Urinary bladder (tissue), 4 donors: Measurements from ENCODE around the gene GPX3. TPM values are rescaled to one million over a fixed set of nuclear protein-coding genes. Genes with fewer than 3 reads are reported as not detected.

Source experiments
- DNase-seq: peaks from one replicate; pipeline ENCODE4 v3.0.0-alpha.2; 2015; ENCODE audit errors: extremely low spot score
- H3K27ac ChIP-seq: one replicate; pipeline ENCODE4 v1.5.1; 2013; ENCODE audit warnings: low read depth, mild to moderate bottlenecking, moderate library complexity
- H3K36me3 ChIP-seq: one replicate; pipeline ENCODE4 v1.6.1; 2013; ENCODE audit warnings: mild to moderate bottlenecking, moderate library complexity; ENCODE audit not compliant: insufficient read depth
- H3K4me1 ChIP-seq: one replicate; pipeline ENCODE4 v1.6.1; 2013; ENCODE audit warnings: mild to moderate bottlenecking, moderate library complexity; ENCODE audit not compliant: insufficient read depth
- H3K4me3 ChIP-seq: one replicate; pipeline ENCODE4 v1.5.1; 2013; ENCODE audit warnings: low read depth, low read length
- WGBS: extraction: QIAGEN DNeasy Blood & Tissue Kit; methylation state at CpG from one replicate; pipeline ENCODE4 v1.1.7; 2013; 5-methylcytosine and 5-hydroxymethylcytosine counted together
- polyA plus RNA-seq: library from polyadenylated mRNA; stranded (reverse); fragments of 200-250 nt; gene quantifications from one replicate; pipeline ENCODE4 v1.2.3, GENCODE V29; 2013
- total RNA-seq: library from RNA; depleted of rRNA; stranded (reverse); fragments of >200 nt; gene quantifications from one replicate; pipeline ENCODE4 v1.2.3, GENCODE V29; 2014
- donor health status: healthy with polysubstance abuse.
- donor health status: healthy.

Gene GPX3
- total and polyA plus RNA-seq, 2 donors = 8.6 to 1,418 TPM

GRCh38 chr5:151063142-151063989 is 43.0 kb downstream of the GPX3 start:
- no peak overlapping the region for H3K4me3 ChIP-seq
- H3K27ac ChIP-seq = peak overlapping the region; percentile 57
- WGBS = 45% methylated on average over 17 of the region's 17 CpGs
- peaks cover 4% of the 10 kb centered on the region for H3K36me3 ChIP-seq
- DNase-seq = no peak
- no peaks in the 10 kb centered on the region for H3K4me1 ChIP-seq

- Histone ChIP-seq H3K4me3 (no peak overlapping the region), H3K4me1 (no peaks in the 10 kb centered on the region), H3K36me3 (peaks cover 3% of the 10 kb centered on the region), H3K27ac (no peak overlapping the region)
- 96% methylated on average over 12 of the region's 12 CpGs for WGBS
- no peak for DNase-seq
Observed at GRCh38 chr5:151064916-151065499, 44.6 kb downstream of the GPX3 start.

GRCh38 chr5:151065609-151066008 is 45.2 kb downstream of the GPX3 start:
- no peak for DNase-seq
- no peaks in the 10 kb centered on the region for H3K4me1 ChIP-seq
- H3K36me3 ChIP-seq = peaks cover 3% of the 10 kb centered on the region
- WGBS = 91% methylated on average over 1 of the region's 1 CpG
- no peak overlapping the region for H3K4me3 ChIP-seq
- no peak overlapping the region for H3K27ac ChIP-seq

- WGBS = 85% methylated on average over 6 of the region's 6 CpGs
- no peak overlapping the region for H3K27ac ChIP-seq
- no peak overlapping the region for H3K4me3 ChIP-seq
- peaks cover 2% of the 10 kb centered on the region for H3K36me3 ChIP-seq
- no peaks in the 10 kb centered on the region for H3K4me1 ChIP-seq
- no peak for DNase-seq
Observed at GRCh38 chr5:151066920-151067319, 46.5 kb downstream of the GPX3 start.

- no peak for DNase-seq
- Histone ChIP-seq H3K27ac (no peak overlapping the region), H3K4me3 (no peak overlapping the region), H3K36me3 (no peaks in the 10 kb centered on the region), H3K4me1 (no peaks in the 10 kb centered on the region)
- WGBS = 86% methylated on average over 14 of the region's 14 CpGs
Observed at GRCh38 chr5:151067632-151068432, 47.4 kb downstream of the GPX3 start.

GRCh38 chr5:151068433-151069197 is 48.2 kb downstream of the GPX3 start:
- no peaks in the 10 kb centered on the region for H3K36me3 ChIP-seq
- 50% methylated on average over 12 of the region's 12 CpGs for WGBS
- no peak overlapping the region for H3K4me3 ChIP-seq
- no peaks in the 10 kb centered on the region for H3K4me1 ChIP-seq
- no peak overlapping the region for H3K27ac ChIP-seq
- DNase-seq = no peak

GRCh38 chr5:151070449-151070848 is 50.1 kb downstream of the GPX3 start:
- Histone ChIP-seq H3K4me3 (no peak overlapping the region), H3K4me1 (no peaks in the 10 kb centered on the region), H3K36me3 (no peaks in the 10 kb centered on the region), H3K27ac (no peak overlapping the region)
- no peak for DNase-seq
- WGBS = 48% methylated on average over 2 of the region's 2 CpGs

- Histone ChIP-seq H3K27ac (no peak overlapping the region), H3K36me3 (no peaks in the 10 kb centered on the region), H3K4me3 (no peak overlapping the region), H3K4me1 (no peaks in the 10 kb centered on the region)
- DNase-seq = no peak
- 96% methylated on average over 4 of the region's 4 CpGs for WGBS
Observed at GRCh38 chr5:151071021-151071420, 50.6 kb downstream of the GPX3 start.

- 94% methylated on average over 10 of the region's 10 CpGs for WGBS
- H3K4me1 ChIP-seq = no peaks in the 10 kb centered on the region
- no peak overlapping the region for H3K4me3 ChIP-seq
- H3K27ac ChIP-seq = no peak overlapping the region
- no peaks in the 10 kb centered on the region for H3K36me3 ChIP-seq
- DNase-seq = no peak
Observed at GRCh38 chr5:151071848-151072629, 51.6 kb downstream of the GPX3 start.

- no peak overlapping the region for H3K4me3 ChIP-seq
Observed at GRCh38 chr5:151072630-151073025, 52.2 kb downstream of the GPX3 start.

GRCh38 chr5:151073280-151073679 is 52.9 kb downstream of the GPX3 start:
- no peaks in the 10 kb centered on the region for H3K36me3 ChIP-seq
- 100% methylated on average over 2 of the region's 2 CpGs for WGBS

More at GRCh38 chr5:151072630-151073025, 52.2 kb downstream of the GPX3 start:
- no peak overlapping the region for H3K27ac ChIP-seq
- WGBS = 81% methylated on average over 5 of the region's 5 CpGs
- DNase-seq = no peak
- no peaks in the 10 kb centered on the region for H3K4me1 ChIP-seq
- no peaks in the 10 kb centered on the region for H3K36me3 ChIP-seq

GRCh38 chr5:151074557-151074956 is 54.2 kb downstream of the GPX3 start:
- Histone ChIP-seq H3K36me3 (peaks cover 1% of the 10 kb centered on the region), H3K4me1 (no peaks in the 10 kb centered on the region), H3K27ac (no peak overlapping the region), H3K4me3 (no peak overlapping the region)
- WGBS = 100% methylated on average over 2 of the region's 2 CpGs
- DNase-seq = no peak

More at GRCh38 chr5:151073280-151073679, 52.9 kb downstream of the GPX3 start:
- H3K4me1 ChIP-seq = no peaks in the 10 kb centered on the region
- H3K27ac ChIP-seq = no peak overlapping the region
- H3K4me3 ChIP-seq = no peak overlapping the region
- no peak for DNase-seq
